Cerebellar cortex (tissue), 1 donor: Measurements from ENCODE around the gene POLR3A.
A peak's percentile ranks its signal among the peaks of the same experiment; 100 is the strongest.

Experiments
- DNase-seq: peaks from one replicate; pipeline ENCODE4 v3.0.0-alpha.2; 2015; ENCODE audit warnings: low spot score

POLR3A gene

GRCh38 chr10:77943121-77943901 is 86.0 kb downstream of the POLR3A start:
- DNase-seq: peak; percentile 51

- no peak for DNase-seq
These were observed 87.5 kb downstream of the POLR3A start for GRCh38 chr10:77941790-77942189.

GRCh38 chr10:77940627-77941026 is 88.7 kb downstream of the POLR3A start:
- DNase-seq: no peak

- DNase-seq: no peak
These were observed 89.1 kb downstream of the POLR3A start for GRCh38 chr10:77940225-77940624.

DNA sequence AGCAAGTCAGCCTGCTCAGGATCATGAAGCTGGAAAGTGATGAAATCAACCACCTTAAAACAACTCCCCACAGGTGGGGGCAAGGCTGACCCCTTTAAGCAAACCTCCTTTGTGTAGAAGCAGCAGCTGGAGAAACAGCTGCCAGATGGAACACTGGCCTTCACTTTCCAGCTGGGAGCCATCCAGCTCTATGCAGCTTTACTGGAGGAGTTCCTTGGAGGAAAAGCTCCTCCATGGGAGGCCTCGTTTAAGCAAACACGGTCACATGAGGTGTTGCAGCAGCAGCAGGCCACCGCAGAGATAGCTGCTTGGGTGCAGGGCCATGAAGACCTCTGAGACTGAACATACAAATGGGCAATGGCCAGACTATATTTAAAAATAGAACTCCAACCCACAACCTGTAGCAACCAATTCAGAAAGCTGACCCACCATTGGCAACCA is 89.7 kb downstream of the POLR3A start:
- DNase-seq: no peak

DNA sequence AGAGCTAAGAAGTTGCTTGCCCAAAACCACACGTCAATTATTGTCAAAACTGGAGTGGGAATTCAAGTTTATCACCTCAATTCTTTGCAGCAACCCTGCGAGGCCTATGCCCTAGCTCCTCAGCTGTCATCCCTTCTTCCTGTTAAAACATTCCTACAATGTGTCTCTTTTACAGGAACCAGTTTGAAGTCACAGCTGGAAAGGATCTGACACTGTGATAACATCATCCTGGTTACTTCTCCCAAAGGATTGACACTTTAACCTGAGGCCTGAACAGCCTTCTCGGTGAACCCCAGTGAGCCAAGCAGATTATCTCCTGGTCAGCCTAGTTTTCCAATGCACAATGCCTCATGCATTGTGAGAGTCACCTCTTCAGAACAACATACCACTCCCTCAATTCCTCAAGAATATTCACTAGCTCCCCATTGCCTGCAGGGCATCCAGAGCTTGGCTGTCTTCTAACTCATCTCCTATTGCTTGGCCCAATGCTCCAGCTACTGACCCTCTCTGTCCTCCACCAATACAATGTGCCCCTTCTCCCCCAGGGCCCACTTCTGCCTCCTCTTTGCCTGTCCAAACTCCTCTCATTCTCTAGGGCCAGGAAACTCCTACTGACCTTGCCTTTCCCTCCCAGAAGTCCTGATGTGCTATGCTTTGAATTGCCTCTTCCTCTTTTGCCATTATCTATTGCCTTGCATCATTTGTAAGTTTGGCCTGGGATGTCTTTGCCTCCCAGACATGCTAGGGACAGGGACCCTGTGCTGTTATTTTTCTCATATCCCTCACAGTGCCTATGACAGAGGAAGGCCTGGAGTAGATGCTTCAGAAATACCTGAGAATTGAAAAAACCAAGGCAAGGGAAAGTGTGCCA is 92.4 kb downstream of the POLR3A start:
- DNase-seq: no peak

- DNase-seq: no peak
These were observed 97.1 kb downstream of the POLR3A start for GRCh38 chr10:77932016-77932715.

GRCh38 chr10:77927402-77928246 is 101.7 kb downstream of the POLR3A start:
- peak; percentile 62 for DNase-seq

- DNase-seq: peak; percentile 45
These were observed 102.5 kb downstream of the POLR3A start, which contains the start of gene DLG5 for GRCh38 chr10:77926566-77927401. DLG5 (minus strand) TSS chr10:77926755; CDS start chr10:77926520, 235 bp downstream.

GRCh38 chr10:77925795-77926565 is 103.3 kb downstream of the POLR3A start:
- peak; percentile 50 for DNase-seq

GRCh38 chr10:77925410-77925794 is 103.9 kb downstream of the POLR3A start:
- peak; percentile 43 for DNase-seq

DNA sequence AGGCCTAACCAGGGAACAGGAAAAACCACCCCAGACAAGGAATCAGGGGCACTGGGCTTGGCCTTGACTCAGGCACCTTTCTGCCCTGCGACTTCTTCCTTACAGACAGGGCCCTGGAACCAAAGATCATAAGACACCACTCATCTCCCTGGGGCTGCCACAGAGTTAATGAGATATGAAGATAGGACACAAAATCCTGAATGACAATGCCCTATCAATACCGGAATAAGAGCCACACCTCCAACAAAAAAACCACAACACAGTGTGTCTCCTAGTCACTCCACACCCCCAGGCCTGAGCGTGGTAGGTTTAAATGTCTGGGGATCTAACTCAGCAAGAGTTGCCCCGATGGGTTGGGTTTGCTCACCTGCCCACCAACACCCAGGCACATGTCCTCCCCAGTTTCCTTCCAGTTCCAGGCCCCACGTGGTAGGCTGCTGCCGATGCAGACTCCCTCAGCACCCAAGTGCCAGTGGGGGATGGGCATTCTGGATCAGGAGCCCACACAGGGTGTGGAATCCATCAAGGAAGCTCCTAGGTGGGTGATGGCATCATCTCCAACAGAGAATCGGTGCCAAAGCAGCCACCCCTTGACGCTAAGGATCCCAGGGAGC is 106.6 kb downstream of the POLR3A start:
- DNase-seq: no peak

GRCh38 chr10:77922055-77922454 is 107.3 kb downstream of the POLR3A start:
- no peak for DNase-seq

DNA sequence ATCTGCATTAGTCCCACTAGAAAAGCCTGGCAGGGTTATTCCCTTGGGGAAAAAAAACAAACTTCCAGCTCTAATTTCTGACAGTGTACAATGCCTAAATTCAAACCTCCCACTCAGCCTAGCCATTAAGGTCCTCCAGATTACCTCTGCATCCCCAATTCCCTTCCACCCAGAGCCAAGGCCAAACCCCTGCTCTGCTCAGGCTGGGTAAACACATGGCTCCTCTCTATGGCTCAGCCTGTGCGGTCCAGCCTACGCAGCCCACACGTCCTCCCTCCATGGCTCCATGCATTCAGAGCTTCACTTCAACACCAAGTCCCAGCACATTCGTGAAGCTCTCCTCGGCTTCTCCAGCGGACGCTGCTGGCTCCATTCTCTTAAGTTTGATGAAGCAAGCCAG is 107.9 kb downstream of the POLR3A start:
- no peak for DNase-seq

DNA sequence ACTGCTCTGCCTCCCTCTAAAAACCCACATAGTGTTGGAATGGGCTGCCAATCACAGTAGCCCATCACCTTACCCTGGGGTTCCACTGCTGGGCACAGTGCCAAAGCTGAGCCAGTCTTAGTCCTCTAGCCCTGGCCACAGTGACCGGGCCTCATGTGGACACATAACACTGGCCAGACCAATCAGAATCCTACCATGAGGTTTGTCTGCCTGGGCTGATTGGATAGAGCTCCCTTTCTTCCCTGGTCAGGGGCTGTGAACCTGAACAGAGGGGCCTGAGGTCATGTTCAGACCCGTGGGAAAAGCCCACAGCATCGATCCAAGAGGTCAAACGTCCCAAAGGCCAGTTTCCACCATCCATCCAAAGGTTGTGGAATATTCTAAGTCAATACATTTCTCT is 108.8 kb downstream of the POLR3A start:
- DNase-seq: no peak

DNA sequence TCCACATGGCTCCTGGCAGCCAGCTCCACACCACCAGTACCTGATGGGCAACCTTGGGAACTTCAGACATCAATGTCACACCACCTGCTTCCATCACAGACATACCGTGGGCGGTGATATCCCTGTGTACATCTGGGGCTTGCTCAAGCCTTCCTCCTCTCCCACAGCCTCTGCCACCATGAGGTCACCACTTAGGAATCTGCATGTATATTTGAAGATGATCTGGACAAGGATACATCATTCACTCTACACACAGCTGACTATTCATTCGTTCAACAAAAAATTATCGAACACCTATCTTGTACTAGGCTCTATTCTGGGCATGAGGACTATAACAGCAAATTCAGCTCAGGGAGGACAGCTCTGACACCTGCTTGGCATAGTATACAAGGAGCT is 109.6 kb downstream of the POLR3A start:
- no peak for DNase-seq
